MG63 (cell line): ENCODE results near the gene GABARAPL1. TPM values are rescaled to one million over a fixed set of nuclear protein-coding genes. Genes with fewer than 3 reads are reported as not detected.
"Not testable (repeated sequence)": the region's sequence is repeated elsewhere in the genome, so short reads cannot be mapped to it uniquely, and the experiment has no call there.

Experiments
- DNase-seq: peaks from one replicate; pipeline ENCODE4 v3.0.0-alpha.2; 2020
- H3K27me3 ChIP-seq: fragments of 250-450 bp; sonication (Bioruptor Pico); 2 replicates; pipeline ENCODE4 v1.5.1; 2020; ENCODE audit warnings: mild to moderate bottlenecking, moderate library complexity
- H3K36me3 ChIP-seq: fragments of 250-450 bp; sonication (Bioruptor Pico); 2 replicates; pipeline ENCODE4 v1.5.1; 2020; ENCODE audit warnings: mild to moderate bottlenecking, moderate library complexity
- H3K4me3 ChIP-seq: fragments of 250-450 bp; sonication (Bioruptor Pico); 2 replicates; pipeline ENCODE4 v1.5.1; 2020; ENCODE audit warnings: mild to moderate bottlenecking, moderate library complexity
- H3K9me3 ChIP-seq: fragments of 250-450 bp; sonication (Bioruptor Pico); 2 replicates; pipeline ENCODE4 v1.5.1; 2020; ENCODE audit warnings: mild to moderate bottlenecking, moderate library complexity
- total RNA-seq: library from RNA; depleted of rRNA; stranded (reverse); fragments of >200 nt; shearing (Covaris generic); gene quantifications from 2 replicates; pipeline ENCODE4 v1.2.3, GENCODE V29; 2014; ENCODE audit warnings: low replicate concordance; rRNA removed

The GABARAPL1 gene
- total RNA-seq = 29.2 and 29.7 TPM in 2 replicates

GRCh38 chr12:10212739-10213131 lies at the start of gene GABARAPL1:
TSS of gene GABARAPL1 (plus strand) at chr12:10212877. CDS start at chr12:10213130, 253 bp downstream.
- Histone ChIP-seq H3K4me3 (peak within 1 kb of the TSS; percentile 64), H3K36me3 (no peaks in the 10 kb centered on the region; the same call in 1 of the 2 replicates), H3K9me3 (no peaks in the 10 kb centered on the region), H3K27me3 (no peaks in the 10 kb centered on the region)
- peak; percentile 66 for DNase-seq

GRCh38 chr12:10163084-10163483 lies 49.6 kb upstream of the GABARAPL1 start:
- Histone ChIP-seq H3K9me3 (no peaks in the 10 kb centered on the region), H3K27me3 (no peaks in the 10 kb centered on the region), H3K36me3 (no peaks in the 10 kb centered on the region), H3K4me3 (no peak overlapping the region)
- DNase-seq = no peak

- Histone ChIP-seq H3K9me3 (no peaks in the 10 kb centered on the region), H3K27me3 (no peaks in the 10 kb centered on the region), H3K4me3 (no peak overlapping the region), H3K36me3 (no peaks in the 10 kb centered on the region)
- no peak for DNase-seq
Measured at GRCh38 chr12:10165421-10165820, 47.3 kb upstream of the GABARAPL1 start.

DNA sequence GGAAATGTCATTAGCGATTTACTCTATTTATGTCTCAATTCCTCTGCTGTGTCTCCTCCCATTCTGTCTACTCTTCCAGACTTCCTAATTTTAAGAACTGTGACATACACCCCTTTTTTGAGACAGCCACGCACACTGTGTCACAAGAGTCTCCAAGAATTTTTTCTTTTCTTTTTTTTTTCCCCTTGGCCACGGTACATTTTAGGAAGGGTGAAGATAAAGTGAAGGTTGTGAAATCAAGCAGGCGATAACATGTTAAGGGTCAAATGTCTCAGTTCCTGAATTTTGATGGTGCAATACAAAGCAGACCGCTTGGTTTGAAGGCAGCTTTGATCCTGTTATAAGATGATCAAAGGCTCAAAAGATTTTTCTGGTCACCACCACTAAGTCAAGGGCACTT lies 45.1 kb upstream of the GABARAPL1 start:
- Histone ChIP-seq H3K4me3 (no peak overlapping the region), H3K9me3 (no peaks in the 10 kb centered on the region), H3K27me3 (no peaks in the 10 kb centered on the region), H3K36me3 (no peaks in the 10 kb centered on the region)
- DNase-seq = no peak

- Histone ChIP-seq H3K27me3 (no peaks in the 10 kb centered on the region), H3K4me3 (peak overlapping the region; percentile 25), H3K9me3 (no peaks in the 10 kb centered on the region), H3K36me3 (no peaks in the 10 kb centered on the region)
- no peak for DNase-seq
Measured at GRCh38 chr12:10169104-10169503, 43.6 kb upstream of the GABARAPL1 start.

DNA sequence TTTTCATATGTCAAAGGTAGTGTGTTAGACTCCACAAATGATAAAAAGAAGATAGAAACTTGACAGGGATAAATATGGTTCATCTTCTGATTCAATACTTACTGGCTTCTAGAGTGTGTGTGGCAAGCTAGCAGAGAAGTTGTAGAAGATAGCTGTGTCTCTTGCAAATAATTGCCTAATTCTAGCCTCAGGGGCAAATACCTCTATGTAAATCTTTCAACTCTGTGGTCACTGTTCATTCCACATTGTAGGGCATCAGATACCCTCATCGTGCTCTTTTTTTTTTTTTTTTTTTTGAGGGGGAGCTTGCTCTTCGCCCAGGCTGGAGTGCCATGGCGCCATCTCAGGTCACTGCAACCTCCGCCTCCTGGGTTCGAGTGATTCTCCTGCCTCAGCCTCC lies 42.5 kb upstream of the GABARAPL1 start:
- Histone ChIP-seq H3K9me3 (no peaks in the 10 kb centered on the region), H3K36me3 (no peaks in the 10 kb centered on the region), H3K27me3 (no peaks in the 10 kb centered on the region), H3K4me3 (no peak overlapping the region)
- DNase-seq = no peak

GRCh38 chr12:10171973-10172728 lies 40.5 kb upstream of the GABARAPL1 start, which contains the start of gene OLR1:
TSS of gene OLR1 (minus strand) at chr12:10172132. CDS start at chr12:10172077, 55 bp downstream.
- no peaks in the 10 kb centered on the region for H3K27me3 ChIP-seq
- no peaks in the 10 kb centered on the region for H3K36me3 ChIP-seq
- DNase-seq = no peak
- no peaks in the 10 kb centered on the region for H3K9me3 ChIP-seq
- H3K4me3 ChIP-seq = no peak within 1 kb of the TSS

GRCh38 chr12:10174986-10175614 lies 37.6 kb upstream of the GABARAPL1 start:
- no peak for DNase-seq
- no peak overlapping the region for H3K4me3 ChIP-seq
- H3K27me3 ChIP-seq = no peaks in the 10 kb centered on the region
- H3K9me3 ChIP-seq = no peaks in the 10 kb centered on the region
- no peaks in the 10 kb centered on the region for H3K36me3 ChIP-seq

- no peak for DNase-seq
- no peaks in the 10 kb centered on the region for H3K27me3 ChIP-seq
- no peaks in the 10 kb centered on the region for H3K36me3 ChIP-seq
- no peaks in the 10 kb centered on the region for H3K9me3 ChIP-seq
- H3K4me3 ChIP-seq = no peak overlapping the region
Measured at GRCh38 chr12:10175846-10176636, 36.6 kb upstream of the GABARAPL1 start.

DNA sequence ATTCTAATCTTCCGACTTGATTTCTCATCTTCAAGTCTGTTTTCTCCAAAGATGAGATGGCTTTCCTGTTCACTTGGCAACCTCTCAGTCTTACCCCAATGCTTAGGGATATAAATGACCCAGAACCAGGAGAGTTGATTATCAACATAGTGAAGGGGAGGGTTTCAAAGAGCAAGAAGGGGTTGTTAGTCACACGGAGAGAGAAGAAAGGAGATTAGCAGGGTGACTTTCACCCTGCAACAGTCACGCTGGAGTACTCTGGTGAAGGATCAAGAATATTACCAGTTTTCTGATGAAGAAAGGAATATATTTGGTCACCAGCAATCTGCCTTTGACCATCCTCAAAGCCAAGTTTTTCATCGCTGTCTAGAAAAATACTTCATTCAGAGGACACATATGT lies 33.9 kb upstream of the GABARAPL1 start, which contains the start of gene TMEM52B:
Gene TMEM52B (plus strand): TSS at position 212 of the 400 bp plus-strand sequence. CDS start 543 bp downstream, outside the sequence.
- Histone ChIP-seq H3K4me3 (no peak within 1 kb of the TSS), H3K27me3 (no peaks in the 10 kb centered on the region), H3K9me3 (no peaks in the 10 kb centered on the region), H3K36me3 (no peaks in the 10 kb centered on the region)
- DNase-seq = no peak

GRCh38 chr12:10179776-10180181 lies 32.9 kb upstream of the GABARAPL1 start:
- H3K4me3 ChIP-seq = no peak overlapping the region
- no peaks in the 10 kb centered on the region for H3K36me3 ChIP-seq
- no peaks in the 10 kb centered on the region for H3K9me3 ChIP-seq
- no peak for DNase-seq
- no peaks in the 10 kb centered on the region for H3K27me3 ChIP-seq

GRCh38 chr12:10182354-10183049 lies 30.2 kb upstream of the GABARAPL1 start:
- Histone ChIP-seq H3K27me3 (no peaks in the 10 kb centered on the region), H3K9me3 (no peaks in the 10 kb centered on the region), H3K36me3 (no peaks in the 10 kb centered on the region), H3K4me3 (no peak overlapping the region)
- DNase-seq = peak; percentile 72

- H3K36me3 ChIP-seq = no peaks in the 10 kb centered on the region
- peak; percentile 57 for DNase-seq
- H3K4me3 ChIP-seq = no peak overlapping the region
- no peaks in the 10 kb centered on the region for H3K27me3 ChIP-seq
- no peaks in the 10 kb centered on the region for H3K9me3 ChIP-seq
Measured at GRCh38 chr12:10184261-10184843, 28.3 kb upstream of the GABARAPL1 start.

GRCh38 chr12:10186299-10186698 lies 26.4 kb upstream of the GABARAPL1 start:
- no peaks in the 10 kb centered on the region for H3K36me3 ChIP-seq
- no peaks in the 10 kb centered on the region for H3K9me3 ChIP-seq
- no peak for DNase-seq
- no peaks in the 10 kb centered on the region for H3K27me3 ChIP-seq
- no peak overlapping the region for H3K4me3 ChIP-seq

- not testable (repeated sequence) for H3K9me3 ChIP-seq, H3K27me3 ChIP-seq, H3K4me3 ChIP-seq, H3K36me3 ChIP-seq, DNase-seq
Measured at GRCh38 chr12:10186958-10187357, 25.7 kb upstream of the GABARAPL1 start.

DNA sequence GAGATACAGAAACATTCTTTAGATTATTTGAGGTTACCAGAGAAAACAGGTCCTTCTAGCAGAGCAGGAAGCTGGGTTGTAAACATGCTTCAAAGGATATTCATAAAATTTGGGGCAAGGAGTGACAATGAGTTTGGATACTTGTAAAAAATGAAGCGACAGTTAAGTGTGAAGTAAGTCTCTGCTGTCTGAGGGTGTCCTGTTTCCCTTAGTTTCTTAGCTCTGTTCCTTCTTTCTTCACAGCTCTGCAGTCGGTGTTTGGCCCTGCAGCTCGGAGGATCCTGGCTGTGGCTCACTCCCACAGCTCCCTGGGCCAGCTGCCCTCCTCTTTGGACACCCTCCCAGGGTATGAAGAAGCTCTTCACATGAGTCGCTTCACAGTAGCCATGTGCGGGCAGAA lies 23.0 kb upstream of the GABARAPL1 start:
- Histone ChIP-seq H3K27me3 (no peaks in the 10 kb centered on the region), H3K36me3 (no peaks in the 10 kb centered on the region), H3K9me3 (no peaks in the 10 kb centered on the region), H3K4me3 (no peak overlapping the region)
- peak; percentile 81 for DNase-seq
